ENCODE results near the gene SCAMP4.

GRCh38 chr19:1918975-1919374, 13.8 kb downstream of the SCAMP4 start:
- TF ChIP-seq POLR2AphosphoS5 (IDR thresholded peaks at IDR 0.05; ENCODE audit: low read depth, low read length) (no peak), SIN3A (IDR thresholded peaks at IDR 0.05; ENCODE audit: borderline replicate concordance, insufficient read depth, low read length) (no peak)
